ENCODE measurements around the gene ATP9B. TPM values are rescaled to one million over a fixed set of nuclear protein-coding genes. Genes with fewer than 3 reads are reported as not detected.
A peak's percentile ranks its signal among the peaks of the same experiment; 100 is the strongest.

The ATP9B gene
- total RNA-seq, 1 donor: 29.3 TPM

GRCh38 chr18:79382681-79383387 lies 313.6 kb downstream of the ATP9B start:
- H4K20me1 ChIP-seq (ENCODE audit: insufficient read depth, low read length): peaks cover 2% of the 10 kb centered on the region
- DNase-seq (ENCODE audit: insufficient read length, low spot score, missing footprints): peak; percentile 81
- TF ChIP-seq, protein P1, sequence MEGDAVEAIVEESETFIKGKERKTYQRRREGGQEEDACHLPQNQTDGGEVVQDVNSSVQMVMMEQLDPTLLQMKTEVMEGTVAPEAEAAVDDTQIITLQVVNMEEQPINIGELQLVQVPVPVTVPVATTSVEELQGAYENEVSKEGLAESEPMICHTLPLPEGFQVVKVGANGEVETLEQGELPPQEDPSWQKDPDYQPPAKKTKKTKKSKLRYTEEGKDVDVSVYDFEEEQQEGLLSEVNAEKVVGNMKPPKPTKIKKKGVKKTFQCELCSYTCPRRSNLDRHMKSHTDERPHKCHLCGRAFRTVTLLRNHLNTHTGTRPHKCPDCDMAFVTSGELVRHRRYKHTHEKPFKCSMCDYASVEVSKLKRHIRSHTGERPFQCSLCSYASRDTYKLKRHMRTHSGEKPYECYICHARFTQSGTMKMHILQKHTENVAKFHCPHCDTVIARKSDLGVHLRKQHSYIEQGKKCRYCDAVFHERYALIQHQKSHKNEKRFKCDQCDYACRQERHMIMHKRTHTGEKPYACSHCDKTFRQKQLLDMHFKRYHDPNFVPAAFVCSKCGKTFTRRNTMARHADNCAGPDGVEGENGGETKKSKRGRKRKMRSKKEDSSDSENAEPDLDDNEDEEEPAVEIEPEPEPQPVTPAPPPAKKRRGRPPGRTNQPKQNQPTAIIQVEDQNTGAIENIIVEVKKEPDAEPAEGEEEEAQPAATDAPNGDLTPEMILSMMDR (IDR thresholded peaks at IDR 0.05; ENCODE audit: extremely low read depth, low read depth, low read length): no peak
- H3K36me3 ChIP-seq (ENCODE audit: insufficient read depth, low read length): no peaks in the 10 kb centered on the region
- no peaks in the 10 kb centered on the region for H3K79me2 ChIP-seq (ENCODE audit: insufficient read depth, low read length)
- no peak overlapping the region for H3K27ac ChIP-seq (ENCODE audit: low read depth, low read length)
- no peaks in the 10 kb centered on the region for H3K9me3 ChIP-seq (ENCODE audit: low read depth, low read length)
- peaks cover 18% of the 10 kb centered on the region for H3K27me3 ChIP-seq (ENCODE audit: insufficient read depth, low read length)
- H3K4me2 ChIP-seq (ENCODE audit: insufficient read depth, low read length): no peak overlapping the region
- H2AFZ ChIP-seq (ENCODE audit: low read length): no peak overlapping the region
- no peak overlapping the region for H3K4me3 ChIP-seq (ENCODE audit: insufficient read depth, low read length)
- no peaks in the 10 kb centered on the region for H3K4me1 ChIP-seq (ENCODE audit: insufficient read depth, low read length)

DNA sequence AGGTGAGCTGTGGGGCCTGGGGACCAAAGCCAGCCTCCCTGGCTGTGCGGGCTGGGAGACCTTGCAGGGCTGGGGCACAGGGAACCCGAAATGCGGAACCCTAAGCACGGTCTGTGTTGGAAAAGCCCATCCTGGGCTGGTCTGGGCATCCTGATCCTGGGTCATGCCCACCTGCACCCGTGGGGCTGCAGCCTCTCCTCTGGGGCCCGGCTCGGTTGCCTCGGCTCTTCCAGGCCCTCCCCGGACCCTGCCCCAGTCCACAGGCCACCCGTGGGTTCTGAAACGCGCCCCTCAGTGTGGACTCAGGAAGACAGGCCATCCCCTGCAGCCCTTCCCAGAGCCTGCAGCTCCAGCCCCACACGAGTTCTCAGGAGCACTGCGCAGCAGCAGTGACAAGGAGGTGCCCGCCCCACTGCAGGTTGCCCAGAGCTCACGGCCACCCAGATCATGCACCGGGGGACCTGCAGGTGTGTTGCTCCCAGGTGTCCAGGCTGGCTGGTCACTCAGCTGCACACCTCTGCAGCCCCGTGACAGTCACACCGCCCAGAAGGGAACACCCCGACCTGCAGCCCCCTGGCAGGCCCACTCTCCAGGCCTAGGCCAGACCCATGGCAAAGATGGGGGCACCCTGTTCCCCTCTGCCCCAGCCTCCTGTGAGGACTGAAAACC lies 314.3 kb downstream of the ATP9B start:
- H3K79me2 ChIP-seq (ENCODE audit: insufficient read depth, low read length): no peaks in the 10 kb centered on the region
- no peak overlapping the region for H3K4me2 ChIP-seq (ENCODE audit: insufficient read depth, low read length)
- no peaks in the 10 kb centered on the region for H3K9me3 ChIP-seq (ENCODE audit: low read depth, low read length)
- peak; percentile 72 for DNase-seq (ENCODE audit: insufficient read length, low spot score, missing footprints)
- TF ChIP-seq, protein P1 (IDR thresholded peaks at IDR 0.05; ENCODE audit: extremely low read depth, low read depth, low read length): no peak
- peaks cover 2% of the 10 kb centered on the region for H4K20me1 ChIP-seq (ENCODE audit: insufficient read depth, low read length)
- no peak overlapping the region for H3K27ac ChIP-seq (ENCODE audit: low read depth, low read length)
- no peaks in the 10 kb centered on the region for H3K36me3 ChIP-seq (ENCODE audit: insufficient read depth, low read length)
- no peak overlapping the region for H2AFZ ChIP-seq (ENCODE audit: low read length)
- H3K4me1 ChIP-seq (ENCODE audit: insufficient read depth, low read length): no peaks in the 10 kb centered on the region
- H3K4me3 ChIP-seq (ENCODE audit: insufficient read depth, low read length): no peak overlapping the region
- peaks cover 24% of the 10 kb centered on the region for H3K27me3 ChIP-seq (ENCODE audit: insufficient read depth, low read length)

DNA sequence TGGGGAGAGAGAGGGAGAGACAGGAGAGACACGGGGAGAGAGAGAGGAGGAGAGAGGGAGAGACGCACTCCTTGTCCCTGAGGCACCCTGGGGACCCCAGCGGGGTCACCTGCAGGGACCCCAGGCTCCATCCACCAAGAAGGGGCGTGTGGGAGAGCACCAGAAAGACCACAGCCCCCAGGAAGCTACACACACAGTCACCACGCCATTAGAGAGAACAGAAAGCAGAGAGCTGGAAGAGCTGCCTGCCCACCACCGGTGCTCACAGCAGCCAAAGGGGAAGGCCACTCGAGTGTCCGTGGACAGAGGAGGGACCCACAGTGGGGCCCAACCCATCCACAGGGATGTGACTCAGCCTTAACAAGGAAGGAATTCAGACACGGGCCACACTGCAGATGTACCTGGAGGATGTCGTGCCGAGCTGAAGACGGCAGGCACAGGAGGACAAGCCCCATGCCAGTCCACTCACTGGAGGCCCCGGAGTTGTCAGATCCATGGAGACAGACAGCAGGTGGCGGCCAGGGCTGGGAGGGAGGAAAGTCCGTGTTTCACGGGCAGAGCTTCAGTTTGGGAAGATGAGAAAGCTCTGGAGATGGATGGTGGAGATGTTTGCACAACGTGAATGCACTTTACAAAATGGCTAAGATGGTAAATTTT lies 315.1 kb downstream of the ATP9B start:
- TF ChIP-seq, protein P1 (IDR thresholded peaks at IDR 0.05; ENCODE audit: extremely low read depth, low read depth, low read length): no peak
- Histone ChIP-seq H3K4me3 (ENCODE audit: insufficient read depth, low read length) (no peak overlapping the region), H3K4me2 (ENCODE audit: insufficient read depth, low read length) (no peak overlapping the region), H2AFZ (ENCODE audit: low read length) (no peak overlapping the region), H3K36me3 (ENCODE audit: insufficient read depth, low read length) (no peaks in the 10 kb centered on the region), H3K9me3 (ENCODE audit: low read depth, low read length) (no peaks in the 10 kb centered on the region), H3K27me3 (ENCODE audit: insufficient read depth, low read length) (peaks cover 28% of the 10 kb centered on the region), H3K4me1 (ENCODE audit: insufficient read depth, low read length) (no peaks in the 10 kb centered on the region), H3K79me2 (ENCODE audit: insufficient read depth, low read length) (no peaks in the 10 kb centered on the region), H3K27ac (ENCODE audit: low read depth, low read length) (no peak overlapping the region), H4K20me1 (ENCODE audit: insufficient read depth, low read length) (peaks cover 2% of the 10 kb centered on the region)
- peak; percentile 88 for DNase-seq (ENCODE audit: insufficient read length, low spot score, missing footprints)

DNA sequence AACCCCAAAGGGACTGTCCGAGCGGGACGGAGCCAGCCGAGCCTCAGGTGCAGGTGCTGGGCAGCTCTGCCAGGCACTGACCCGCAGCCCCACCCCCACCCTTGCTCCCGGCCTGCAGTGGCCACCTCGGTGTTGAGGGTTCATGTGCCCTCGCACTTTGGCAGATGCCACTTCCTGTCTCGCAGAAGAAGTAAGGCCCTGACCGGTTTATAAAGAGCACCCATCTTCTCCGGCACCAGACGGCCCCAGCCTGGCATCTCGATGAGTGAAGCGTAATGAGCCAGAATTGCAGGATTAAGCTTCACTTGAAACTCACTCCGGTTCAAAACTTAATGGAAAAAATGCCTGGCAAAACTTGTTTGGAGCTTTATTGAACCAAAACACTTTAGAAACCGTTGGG lies 315.6 kb downstream of the ATP9B start:
- no peaks in the 10 kb centered on the region for H3K9me3 ChIP-seq (ENCODE audit: low read depth, low read length)
- TF ChIP-seq, protein P1 (IDR thresholded peaks at IDR 0.05; ENCODE audit: extremely low read depth, low read depth, low read length): no peak
- H2AFZ ChIP-seq (ENCODE audit: low read length): no peak overlapping the region
- H4K20me1 ChIP-seq (ENCODE audit: insufficient read depth, low read length): peaks cover 2% of the 10 kb centered on the region
- peak; percentile 79 for DNase-seq (ENCODE audit: insufficient read length, low spot score, missing footprints)
- no peaks in the 10 kb centered on the region for H3K79me2 ChIP-seq (ENCODE audit: insufficient read depth, low read length)
- H3K4me2 ChIP-seq (ENCODE audit: insufficient read depth, low read length): no peak overlapping the region
- H3K4me1 ChIP-seq (ENCODE audit: insufficient read depth, low read length): no peaks in the 10 kb centered on the region
- H3K36me3 ChIP-seq (ENCODE audit: insufficient read depth, low read length): no peaks in the 10 kb centered on the region
- H3K4me3 ChIP-seq (ENCODE audit: insufficient read depth, low read length): no peak overlapping the region
- peaks cover 34% of the 10 kb centered on the region for H3K27me3 ChIP-seq (ENCODE audit: insufficient read depth, low read length)
- H3K27ac ChIP-seq (ENCODE audit: low read depth, low read length): no peak overlapping the region

All from osteoblast (primary cell).